Activated gamma-delta T cell treated with anti-CD3 and anti-CD28 coated beads, Interleukin-2, amount 50 U/mL, for 16 hours (primary cell): ENCODE data around the gene ZNF526.
"Not testable (repeated sequence)": the region's sequence is repeated elsewhere in the genome, so short reads cannot be mapped to it uniquely, and the experiment has no call there.

Experiments used
- DNase-seq: peaks from one replicate; pipeline ENCODE4 v3.0.0-alpha.2; 2020; ENCODE audit warnings: low read depth

ZNF526 gene

GRCh38 chr19:42247640-42248199 is 27.6 kb downstream of the ZNF526 start:
- DNase-seq: no peak

DNA sequence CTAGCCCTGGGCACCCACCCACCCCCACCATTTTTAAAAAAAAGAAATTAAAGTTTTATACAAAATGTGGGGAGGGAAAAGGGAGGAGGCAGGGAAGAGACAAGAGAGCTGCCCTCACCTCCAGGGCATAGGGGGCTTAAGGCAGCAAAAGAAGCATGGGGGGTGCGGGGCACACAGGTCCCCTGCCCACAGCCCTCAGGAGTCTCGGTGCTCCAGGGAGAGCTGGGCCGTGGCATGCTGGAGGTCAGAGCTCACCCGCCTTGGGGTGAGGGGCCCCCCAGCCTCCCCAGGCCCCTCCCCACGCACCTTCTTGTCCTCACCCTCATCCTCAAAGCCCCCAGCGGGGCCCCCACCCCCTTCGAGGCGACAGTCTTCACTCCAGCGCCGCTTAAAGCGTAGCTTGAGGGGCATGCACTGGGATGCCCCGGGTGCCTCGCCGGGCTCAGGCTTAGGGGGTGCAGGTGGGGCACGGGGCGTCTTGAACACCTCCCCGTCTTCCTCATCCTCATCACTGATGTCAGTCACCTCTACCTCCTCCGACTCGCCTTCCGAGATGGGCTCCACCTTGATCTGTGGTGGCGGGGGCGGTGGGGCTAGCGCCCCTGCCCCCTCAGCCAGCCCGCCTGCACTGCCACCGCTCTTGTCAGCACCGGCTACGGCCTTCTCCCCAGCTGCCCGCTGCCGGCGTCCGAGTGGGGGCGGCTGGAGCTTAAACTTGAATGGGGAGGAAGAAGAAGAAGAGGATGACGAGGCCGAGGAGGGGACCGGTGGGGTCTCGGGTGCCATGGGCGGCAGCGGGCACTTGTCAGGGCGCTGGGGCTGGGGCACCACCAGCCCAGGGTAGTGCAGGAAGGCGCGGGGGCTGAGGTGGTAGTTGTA is 28.4 kb downstream of the ZNF526 start:
- no peak for DNase-seq

- no peak for DNase-seq
Measured at GRCh38 chr19:42249149-42249750, 29.1 kb downstream of the ZNF526 start.

GRCh38 chr19:42249769-42250168 is 29.7 kb downstream of the ZNF526 start:
- DNase-seq: no peak

DNA sequence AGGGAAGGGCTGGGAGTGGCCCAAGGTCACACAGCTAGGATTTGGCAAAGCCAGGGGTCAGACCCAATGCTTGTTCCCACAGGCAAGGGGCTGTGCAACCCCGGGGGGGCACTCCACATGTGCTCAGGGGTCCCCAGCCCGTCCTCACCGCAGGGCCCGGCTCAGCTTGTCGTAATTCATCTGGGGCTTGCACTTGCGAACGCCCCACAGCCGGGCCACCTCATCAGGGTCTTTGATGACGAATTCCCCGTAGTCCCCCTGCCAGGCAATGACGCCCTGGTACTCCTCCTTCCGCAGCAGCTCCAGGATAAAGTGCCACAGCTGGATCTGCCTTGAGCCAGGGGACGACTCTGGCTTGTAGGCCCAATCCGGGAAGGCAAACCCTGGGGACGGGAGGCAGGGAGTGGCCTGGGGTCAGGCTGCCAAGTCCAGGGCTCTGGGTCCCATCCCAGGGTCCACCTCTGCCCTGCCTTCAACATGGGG is 30.1 kb downstream of the ZNF526 start:
- DNase-seq: no peak

- no peak for DNase-seq
Measured at GRCh38 chr19:42250666-42251531, 30.8 kb downstream of the ZNF526 start.

DNA sequence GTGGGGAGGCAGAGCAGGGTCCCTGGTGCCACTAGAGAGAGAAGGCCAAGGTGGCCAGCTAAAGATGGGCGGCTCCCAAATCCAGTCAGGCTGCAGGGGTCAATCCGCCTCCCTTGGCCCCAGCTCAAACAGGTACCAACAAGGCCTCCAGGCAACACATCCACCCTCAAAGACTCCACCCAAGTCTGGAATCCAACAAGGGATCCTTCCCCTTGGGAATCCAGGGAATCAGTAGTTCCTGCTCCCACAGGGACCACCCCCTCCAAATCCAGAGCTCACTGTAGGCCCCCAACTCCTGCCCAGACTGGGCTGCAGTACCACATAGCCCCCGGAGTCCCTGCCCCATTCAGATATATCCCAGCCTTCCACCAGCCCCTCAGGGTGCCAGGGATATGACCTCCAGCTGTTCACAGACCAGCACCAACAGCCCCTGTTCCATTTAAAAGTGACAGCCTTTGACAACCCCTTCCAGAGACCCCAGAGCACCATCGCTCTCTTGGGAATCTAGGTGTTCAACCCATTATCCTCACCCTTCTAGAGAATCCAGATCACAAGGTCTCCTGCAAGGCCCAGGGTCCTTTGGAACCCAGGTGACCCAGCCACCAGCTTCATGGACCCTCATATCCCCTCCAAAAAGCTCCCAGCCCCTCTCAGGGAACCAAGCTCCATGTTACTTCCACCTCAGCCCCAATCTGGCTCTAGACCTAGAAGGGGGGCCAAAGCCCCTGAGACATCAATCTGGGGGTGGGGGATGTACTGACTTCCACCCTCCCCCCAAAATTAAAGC is 31.7 kb downstream of the ZNF526 start:
- no peak for DNase-seq

- DNase-seq: no peak
Measured at GRCh38 chr19:42252365-42253244, 32.5 kb downstream of the ZNF526 start.

- DNase-seq: peak; percentile 27
Measured at GRCh38 chr19:42253245-42254088, 33.4 kb downstream of the ZNF526 start.

GRCh38 chr19:42254089-42254849 is 34.2 kb downstream of the ZNF526 start:
- DNase-seq: peak; percentile 67

GRCh38 chr19:42254850-42255765 is 35.0 kb downstream of the ZNF526 start, which contains the start of gene ERF:
TSS of gene ERF (minus strand) at chr19:42255128. CDS start at chr19:42254999, 129 bp downstream.
- peak; percentile 90 for DNase-seq

DNA sequence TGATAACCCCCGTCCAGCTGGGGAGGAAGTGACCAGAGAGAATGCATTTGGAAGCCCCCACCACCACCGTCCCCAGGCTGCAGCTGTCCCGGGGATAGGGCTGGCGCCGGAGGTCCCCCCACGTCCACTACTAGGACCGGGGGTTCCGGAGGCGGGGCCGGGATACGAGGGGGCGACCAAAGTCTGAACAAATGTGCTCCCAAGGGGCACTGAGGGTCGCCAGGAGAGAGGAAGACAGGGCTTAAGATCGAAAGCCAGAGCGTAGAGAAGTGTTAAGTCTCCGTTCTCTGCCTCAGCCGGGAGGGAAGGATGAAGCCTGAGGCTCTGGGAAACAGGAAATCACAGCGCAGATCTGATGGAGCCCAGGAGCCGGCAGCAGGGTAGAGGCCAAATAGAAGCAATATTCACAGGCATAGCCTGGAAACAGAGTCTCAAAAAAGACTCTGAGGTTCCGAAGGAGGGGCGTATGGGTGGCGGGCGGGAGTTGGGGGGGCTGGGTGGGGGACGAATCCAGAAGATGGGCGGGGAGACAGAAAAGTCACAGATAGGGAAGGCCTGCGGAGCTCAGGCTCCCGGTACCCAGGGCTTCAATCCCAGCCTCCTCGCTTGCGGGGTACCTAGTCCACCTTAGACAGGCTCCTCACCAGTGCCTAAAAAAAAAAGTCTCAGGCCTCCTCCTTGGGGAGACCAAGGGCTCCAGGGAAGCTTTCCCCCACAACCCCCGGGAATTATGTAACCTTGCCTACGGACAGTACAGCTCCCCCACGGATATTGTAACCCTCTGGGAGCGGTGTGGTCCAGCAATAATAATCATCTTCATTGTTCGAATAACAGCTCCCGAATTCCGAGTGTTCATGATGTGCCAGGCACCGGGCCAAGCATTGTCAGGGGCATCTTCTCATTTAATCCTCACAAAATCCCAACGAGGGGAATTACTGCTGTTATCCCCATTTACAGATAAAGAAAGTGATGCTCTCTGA is 35.9 kb downstream of the ZNF526 start:
- no peak for DNase-seq

DNA sequence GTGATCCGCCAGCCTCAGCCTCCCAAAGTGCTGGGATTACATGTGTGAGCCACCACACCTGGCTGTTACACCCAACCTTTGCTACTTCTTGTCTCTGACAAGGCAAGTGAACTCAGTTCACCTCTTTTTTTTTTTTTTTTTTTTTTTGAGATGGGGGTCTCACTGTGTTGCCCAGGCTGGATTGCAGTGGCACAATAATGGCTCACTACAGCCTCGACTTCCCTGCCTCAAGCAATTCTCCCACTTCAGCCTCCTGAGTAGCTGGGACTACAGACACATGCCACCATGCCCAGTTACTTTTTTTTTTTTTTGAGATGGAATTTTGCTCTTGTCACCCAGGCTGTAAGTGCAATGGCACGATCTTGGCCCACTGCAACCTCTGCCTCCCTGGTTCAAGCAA is 37.7 kb downstream of the ZNF526 start:
- DNase-seq: not testable (repeated sequence)

GRCh38 chr19:42261763-42262162 is 41.7 kb downstream of the ZNF526 start:
- no peak for DNase-seq

GRCh38 chr19:42266105-42266504 is 46.0 kb downstream of the ZNF526 start:
- not testable (repeated sequence) for DNase-seq
